ENCODE results near the gene CGB7. TPM values are rescaled to one million over a fixed set of nuclear protein-coding genes. Genes with fewer than 3 reads are reported as not detected.
A peak's percentile ranks its signal among the peaks of the same experiment; 100 is the strongest.

The CGB7 gene
- total and polyA plus RNA-seq, 9 of the 15 experiments (the other 6 are each of a cell fraction or from before 2014, with no cell fraction given): not detected

DNA sequence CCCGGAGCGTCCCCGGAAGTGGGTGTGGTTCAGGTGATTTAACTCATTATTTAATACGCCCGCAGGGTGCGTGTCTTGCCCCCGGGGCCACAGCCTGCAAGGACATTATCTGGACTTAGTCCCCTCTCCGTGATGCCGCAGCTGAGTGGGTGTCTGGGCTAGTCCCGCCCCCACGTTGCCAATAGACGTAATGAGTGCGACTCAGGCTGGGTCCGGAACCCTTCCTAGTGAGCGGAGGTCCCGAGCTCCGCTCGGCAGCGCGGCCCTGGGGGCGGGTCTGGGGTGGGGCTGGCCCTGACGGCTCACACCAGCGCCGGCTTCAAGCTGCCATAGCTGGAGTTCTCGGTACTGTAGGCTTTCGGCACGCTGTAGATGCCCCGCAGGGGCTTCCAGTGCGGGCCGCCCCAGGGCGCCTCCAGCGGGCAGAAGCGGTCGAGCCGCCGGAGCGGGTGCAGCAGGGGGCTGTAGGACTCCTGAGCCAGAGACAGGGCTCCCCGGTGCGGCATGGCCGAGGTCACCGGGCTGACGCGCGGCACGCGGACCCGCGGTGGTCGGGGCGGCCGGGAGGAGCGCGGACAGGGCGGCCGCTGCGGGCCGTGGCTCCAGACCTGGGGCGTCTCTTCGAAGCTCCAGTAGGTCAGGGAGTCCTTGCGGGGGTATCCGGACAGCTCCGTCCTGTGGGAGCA lies 39.7 kb downstream of the CGB7 start:
- H3K4me2 ChIP-seq (ENCODE audit: insufficient read depth, low read length): peak overlapping the region; percentile 76
- in situ Hi-C loops (cut with MboI) (no loop called here), intact Hi-C loops (cut with micrococcal nuclease) (no loop called here)
- ATAC-seq (peak; percentile 77), FAIRE-seq (no peak), DNase-seq (ENCODE audit: extremely low read depth in 1 of 4, low spot score in 3 of 4) (peak; percentile 72 to 79 (median 73))
- H3K4me1 ChIP-seq (replicated peaks in 1 of 2; ENCODE audit: control insufficient read depth in 2 of 2, insufficient read depth in 2 of 2, low read length in 2 of 2): peaks cover 21 to 59% of the 10 kb centered on the region in 2 experiments; a peak in 4 of 5 replicates
- peaks cover 36% of the 10 kb centered on the region; the same call in 2 of the 3 replicates for H3K36me3 ChIP-seq (ENCODE audit: control insufficient read depth, insufficient read depth, low read length)
- H3K9ac ChIP-seq (ENCODE audit: insufficient read depth in 1 of 2, low read depth in 2 of 2, low read length in 2 of 2): peak overlapping the region; percentile 30 to 88
- H3K4me3 ChIP-seq: peak overlapping the region; percentile 41
- H3K9me1 ChIP-seq (ENCODE audit: control insufficient read depth, insufficient read depth, low read length): peaks cover 7% of the 10 kb centered on the region
- BruUV-seq (replicated peaks): no TSS peak
- 22% methylated on average over 40 of the region's 62 CpGs for WGBS (ENCODE audit: insufficient coverage, low coverage, missing lambda C conversion rate)
- H3K9me3 ChIP-seq (replicated peaks; ENCODE audit: control insufficient read depth, insufficient read depth, low read depth, low read length): no peaks in the 10 kb centered on the region
- H2AFZ ChIP-seq (ENCODE audit: low read depth, low read length): peak overlapping the region; percentile 44; the same call in 1 of the 2 replicates
- H4K20me1 ChIP-seq (replicated peaks; ENCODE audit: control insufficient read depth, insufficient read depth, low read length): peaks cover 12% of the 10 kb centered on the region; the same call in 1 of the 2 replicates
- no peaks in the 10 kb centered on the region for H3K27me3 ChIP-seq (ENCODE audit: control insufficient read depth in 2 of 2, insufficient read depth in 2 of 2, low read length in 2 of 2)
- CTCF ChIA-PET (ENCODE audit: low intra/inter-chr PET ratio): no interaction called here
- POLR2A ChIA-PET: interaction anchor here (0.6 to 0.9 kb wide), 2 partner anchors 52 to 150 kb away, joined by 3 read pairs; partner anchors contain the start of gene FTL
- H3K27ac ChIP-seq (ENCODE audit: extremely low read depth, low read depth, low read length): peak overlapping the region; percentile 32; the same call in 1 of the 3 replicates
- H3K79me2 ChIP-seq (ENCODE audit: control insufficient read depth, insufficient read depth, low read length): no peaks in the 10 kb centered on the region
- TF ChIP-seq SMC3 (conservative IDR thresholded peaks at IDR 0.05; ENCODE audit: insufficient read depth, low read depth, low read length) (no peak), WHSC1 (IDR thresholded peaks at IDR 0.05; ENCODE audit: low read length) (no peak), NFIX (CRISPR knock-in tag; IDR thresholded peaks at IDR 0.05; ENCODE audit: low read depth) (no peak), RAD21 (CRISPR knock-in tag; conservative IDR thresholded peaks at IDR 0.05 in 1 of 2, IDR thresholded peaks at IDR 0.05 in 1 of 2) (no peak), DIDO1 (tag; IDR thresholded peaks at IDR 0.05; ENCODE audit: low read depth) (no peak), RBM14 (IDR thresholded peaks at IDR 0.05; ENCODE audit: borderline replicate concordance, insufficient read depth, low read depth, low read length) (no peak), PHF20 (IDR thresholded peaks at IDR 0.05; ENCODE audit: partially characterized antibody) (no peak), EZH2 (IDR thresholded peaks at IDR 0.05; ENCODE audit: borderline replicate concordance, low read depth, low read length) (no peak), FIP1L1 (IDR thresholded peaks at IDR 0.05; ENCODE audit: low read depth, low read length, poor library complexity, severe bottlenecking) (peak; percentile 61), SRSF9 (IDR thresholded peaks at IDR 0.05; ENCODE audit: borderline replicate concordance, low read depth, low read length) (no peak), MYBL2 (IDR thresholded peaks at IDR 0.05; ENCODE audit: low read depth) (no peak), MYBL2 (CRISPR knock-in tag; IDR thresholded peaks at IDR 0.05; ENCODE audit: borderline replicate concordance) (no peak), RBBP5 (IDR thresholded peaks at IDR 0.05; ENCODE audit: borderline replicate concordance, insufficient read depth, low read length, poor library complexity, severe bottlenecking) (no peak), MXI1 (IDR thresholded peaks at IDR 0.05; ENCODE audit: low read depth, low read length) (no peak), ZBTB9 (CRISPR knock-in tag; IDR thresholded peaks at IDR 0.05) (no peak)
- TF ChIP-seq, protein P1, sequence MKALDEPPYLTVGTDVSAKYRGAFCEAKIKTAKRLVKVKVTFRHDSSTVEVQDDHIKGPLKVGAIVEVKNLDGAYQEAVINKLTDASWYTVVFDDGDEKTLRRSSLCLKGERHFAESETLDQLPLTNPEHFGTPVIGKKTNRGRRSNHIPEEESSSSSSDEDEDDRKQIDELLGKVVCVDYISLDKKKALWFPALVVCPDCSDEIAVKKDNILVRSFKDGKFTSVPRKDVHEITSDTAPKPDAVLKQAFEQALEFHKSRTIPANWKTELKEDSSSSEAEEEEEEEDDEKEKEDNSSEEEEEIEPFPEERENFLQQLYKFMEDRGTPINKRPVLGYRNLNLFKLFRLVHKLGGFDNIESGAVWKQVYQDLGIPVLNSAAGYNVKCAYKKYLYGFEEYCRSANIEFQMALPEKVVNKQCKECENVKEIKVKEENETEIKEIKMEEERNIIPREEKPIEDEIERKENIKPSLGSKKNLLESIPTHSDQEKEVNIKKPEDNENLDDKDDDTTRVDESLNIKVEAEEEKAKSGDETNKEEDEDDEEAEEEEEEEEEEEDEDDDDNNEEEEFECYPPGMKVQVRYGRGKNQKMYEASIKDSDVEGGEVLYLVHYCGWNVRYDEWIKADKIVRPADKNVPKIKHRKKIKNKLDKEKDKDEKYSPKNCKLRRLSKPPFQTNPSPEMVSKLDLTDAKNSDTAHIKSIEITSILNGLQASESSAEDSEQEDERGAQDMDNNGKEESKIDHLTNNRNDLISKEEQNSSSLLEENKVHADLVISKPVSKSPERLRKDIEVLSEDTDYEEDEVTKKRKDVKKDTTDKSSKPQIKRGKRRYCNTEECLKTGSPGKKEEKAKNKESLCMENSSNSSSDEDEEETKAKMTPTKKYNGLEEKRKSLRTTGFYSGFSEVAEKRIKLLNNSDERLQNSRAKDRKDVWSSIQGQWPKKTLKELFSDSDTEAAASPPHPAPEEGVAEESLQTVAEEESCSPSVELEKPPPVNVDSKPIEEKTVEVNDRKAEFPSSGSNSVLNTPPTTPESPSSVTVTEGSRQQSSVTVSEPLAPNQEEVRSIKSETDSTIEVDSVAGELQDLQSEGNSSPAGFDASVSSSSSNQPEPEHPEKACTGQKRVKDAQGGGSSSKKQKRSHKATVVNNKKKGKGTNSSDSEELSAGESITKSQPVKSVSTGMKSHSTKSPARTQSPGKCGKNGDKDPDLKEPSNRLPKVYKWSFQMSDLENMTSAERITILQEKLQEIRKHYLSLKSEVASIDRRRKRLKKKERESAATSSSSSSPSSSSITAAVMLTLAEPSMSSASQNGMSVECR (CRISPR knock-in tag; IDR thresholded peaks at IDR 0.05): 0 out of 2 replicates have a peak, but pooled peaks have one; percentile 19
